PC-9 (cell line): Measurements from ENCODE around the gene ZNF283. TPM values are rescaled to one million over a fixed set of nuclear protein-coding genes. Genes with fewer than 3 reads are reported as not detected.
"Not testable (repeated sequence)": the region's sequence is repeated elsewhere in the genome, so short reads cannot be mapped to it uniquely, and the experiment has no call there.

Experiments
- BruUV-seq: library from RNA; stranded (reverse); fragments of 400-500 nt; replicated peaks from 2 replicates; lab custom pipeline; 2021; lab: Mats Ljungman, UMichigan
- CTCF ChIA-PET: fragments of 300-600 bp; sonication (Branson Sonifier 250); formaldehyde crosslinking; loops from one replicate; lab custom pipeline; 2022; ENCODE audit warnings: antibody characterized with exemption; lab: Charles Lee
- POLR2A ChIA-PET: fragments of 300-600 bp; sonication (Branson Sonifier 250); formaldehyde crosslinking; loops from one replicate; lab custom pipeline; 2022; ENCODE audit warnings: antibody characterized with exemption; ENCODE audit not compliant: unreplicated experiment; lab: Charles Lee
- DNase-seq, 2 experiments: peaks; one replicate each; pipeline versions ENCODE4 v3.0.0 to v3.0.0-alpha.2; 2015 to 2022; ENCODE audit warnings: mixed read lengths in 1 of 2
- H2AFZ ChIP-seq: fragments of 200-600 bp; sonication (generic); 2 replicates; pipeline ENCODE4 v1.8.1; 2017; ENCODE audit warnings: antibody characterized with exemption
- H3F3A ChIP-seq: fragments of 200-600 bp; sonication (generic); 2 replicates; pipeline ENCODE4 v1.8.1; 2017; ENCODE audit warnings: antibody characterized with exemption, mild to moderate bottlenecking, low read depth; ENCODE audit not compliant: insufficient read depth
- H3K27ac ChIP-seq: fragments of 200-600 bp; sonication (generic); 2 replicates; pipeline ENCODE4 v1.6.1; 2016; ENCODE audit warnings: mixed run types
- H3K27me3 ChIP-seq: fragments of 200-600 bp; sonication (generic); 2 replicates; pipeline ENCODE4 v1.6.1; 2016; ENCODE audit warnings: low read depth, mixed run types; ENCODE audit not compliant: insufficient read depth
- H3K36me3 ChIP-seq: fragments of 200-600 bp; sonication (generic); 2 replicates; pipeline ENCODE4 v1.6.1; 2016; ENCODE audit warnings: low read depth, mixed run types
- H3K4me1 ChIP-seq: fragments of 200-600 bp; sonication (generic); replicated peaks from 2 replicates; pipeline ENCODE4 v1.6.1; 2016; ENCODE audit warnings: mixed run types; ENCODE audit not compliant: insufficient read depth
- H3K4me2 ChIP-seq: fragments of 200-600 bp; sonication (generic); 2 replicates; pipeline ENCODE4 v1.6.1; 2017; ENCODE audit warnings: mixed run types
- H3K4me3 ChIP-seq: fragments of 200-600 bp; sonication (generic); 2 replicates; pipeline ENCODE4 v1.6.1; 2016; ENCODE audit warnings: mixed run types
- H3K79me2 ChIP-seq: fragments of 200-600 bp; sonication (generic); 2 replicates; pipeline ENCODE4 v1.6.1; 2017; ENCODE audit warnings: low read depth, mixed run types
- H3K9me2 ChIP-seq: fragments of 200-600 bp; sonication (generic); 2 replicates; pipeline ENCODE4 v1.8.1; 2017; ENCODE audit warnings: mild to moderate bottlenecking; ENCODE audit not compliant: insufficient read depth
- H3K9me3 ChIP-seq: fragments of 200-600 bp; sonication (generic); 2 replicates; pipeline ENCODE4 v1.8.1; 2016; ENCODE audit warnings: low read depth; ENCODE audit not compliant: insufficient read depth
- H4K20me1 ChIP-seq: fragments of 200-600 bp; sonication (generic); 2 replicates; pipeline ENCODE4 v1.8.1; 2017; ENCODE audit not compliant: insufficient read depth
- CTCF ChIP-seq: fragments of 200-600 bp; sonication (generic); conservative IDR thresholded peaks from 2 replicates; pipeline ENCODE4 v1.6.1; 2017; ENCODE audit warnings: mixed run types, antibody characterized with exemption, mild to moderate bottlenecking, moderate library complexity
- EZH2 ChIP-seq: fragments of 200-600 bp; sonication (generic); IDR thresholded peaks from 2 replicates; pipeline ENCODE4 v1.8.0; 2017; ENCODE audit warnings: antibody characterized with exemption, low read depth
- intact Hi-C: fragments of 100-400 bp; cut with micrococcal nuclease; formaldehyde crosslinking; loops from one replicate; pipeline ENCODE4 v1.10.0; 2022; ENCODE audit not compliant: unreplicated experiment
- total RNA-seq: library from RNA; stranded (reverse); gene quantifications from 2 replicates; pipeline ENCODE4 v1.2.3, GENCODE V29; 2021

The ZNF283 gene
- total RNA-seq, 1 experiment from 2014 or later = 14.8 TPM

GRCh38 chr19:43847884-43848283, 20.8 kb downstream of the ZNF283 start:
- no peaks in the 10 kb centered on the region for H4K20me1 ChIP-seq

GRCh38 chr19:43848821-43849220, 21.7 kb downstream of the ZNF283 start:
- no peak overlapping the region for H3K4me2 ChIP-seq
- no peaks in the 10 kb centered on the region for H3K79me2 ChIP-seq
- H3F3A ChIP-seq = no peaks in the 10 kb centered on the region
- no TSS peak for BruUV-seq
- no peaks in the 10 kb centered on the region for H3K9me2 ChIP-seq
- intact Hi-C loops = no loop called here
- TF ChIP-seq EZH2 (no peak), CTCF (no peak)
- H3K4me3 ChIP-seq = no peak overlapping the region
- no peaks in the 10 kb centered on the region for H3K4me1 ChIP-seq
- DNase-seq = no peak
- POLR2A ChIA-PET = no interaction called here
- CTCF ChIA-PET = no interaction called here
- H3K27me3 ChIP-seq = no peaks in the 10 kb centered on the region
- peaks cover 70% of the 10 kb centered on the region for H3K9me3 ChIP-seq
- H3K36me3 ChIP-seq = peaks cover 40% of the 10 kb centered on the region
- H4K20me1 ChIP-seq = no peaks in the 10 kb centered on the region
- no peak overlapping the region for H2AFZ ChIP-seq
- H3K27ac ChIP-seq = no peak overlapping the region

More at GRCh38 chr19:43847884-43848283, 20.8 kb downstream of the ZNF283 start:
- no peak overlapping the region for H3K27ac ChIP-seq
- H3K4me2 ChIP-seq = no peak overlapping the region
- no peaks in the 10 kb centered on the region for H3K4me1 ChIP-seq
- ChIA-PET POLR2A (no interaction called here), CTCF (no interaction called here)
- H3K9me3 ChIP-seq = peaks cover 79% of the 10 kb centered on the region
- intact Hi-C loops = no loop called here
- H3K27me3 ChIP-seq = no peaks in the 10 kb centered on the region
- DNase-seq = no peak
- H3K36me3 ChIP-seq = peaks cover 49% of the 10 kb centered on the region
- no peaks in the 10 kb centered on the region for H3K9me2 ChIP-seq
- no peak overlapping the region for H2AFZ ChIP-seq
- TF ChIP-seq EZH2 (no peak), CTCF (no peak)
- no peaks in the 10 kb centered on the region for H3K79me2 ChIP-seq
- H3K4me3 ChIP-seq = 0 out of 2 replicates have a peak overlapping the region, but pooled peaks have one; percentile 11
- no TSS peak for BruUV-seq
- no peaks in the 10 kb centered on the region for H3F3A ChIP-seq

- no peaks in the 10 kb centered on the region for H3K36me3 ChIP-seq
- TF ChIP-seq EZH2 = no peak
- no peak for TF ChIP-seq CTCF
- H2AFZ ChIP-seq = no peak overlapping the region
- H3K4me2 ChIP-seq = no peak overlapping the region
- no peaks in the 10 kb centered on the region for H3K9me2 ChIP-seq
- no peaks in the 10 kb centered on the region for H3F3A ChIP-seq
- H3K27ac ChIP-seq = no peak overlapping the region
- ChIA-PET POLR2A (no interaction called here), CTCF (no interaction called here)
- no TSS peak for BruUV-seq
- no peak overlapping the region for H3K4me3 ChIP-seq
- H3K27me3 ChIP-seq = no peaks in the 10 kb centered on the region
- intact Hi-C loops = no loop called here
- H3K79me2 ChIP-seq = no peaks in the 10 kb centered on the region
- no peaks in the 10 kb centered on the region for H3K4me1 ChIP-seq
- H3K9me3 ChIP-seq = peaks cover 52% of the 10 kb centered on the region
- no peak for DNase-seq
- H4K20me1 ChIP-seq = no peaks in the 10 kb centered on the region
Measured at GRCh38 chr19:43858174-43858573, 31.1 kb downstream of the ZNF283 start.

- H3K9me3 ChIP-seq = peaks cover 21% of the 10 kb centered on the region
- H3K4me2 ChIP-seq, H2AFZ ChIP-seq, H3K27ac ChIP-seq, H3K27me3 ChIP-seq, H3K36me3 ChIP-seq, CTCF ChIA-PET, H3K4me3 ChIP-seq, H3K4me1 ChIP-seq, BruUV-seq, H3F3A ChIP-seq, POLR2A ChIA-PET, intact Hi-C loops, DNase-seq, H3K79me2 ChIP-seq, H3K9me2 ChIP-seq, H4K20me1 ChIP-seq: not testable (repeated sequence)
Measured at GRCh38 chr19:43866923-43867322, 39.8 kb downstream of the ZNF283 start.
